Gastrocnemius medialis (tissue), 4 donors: ENCODE measurements around the gene KLHL29. TPM values are rescaled to one million over a fixed set of nuclear protein-coding genes. Genes with fewer than 3 reads are reported as not detected.

Source experiments
- ATAC-seq, 2 donors: fragments of 150-250 bp; one replicate each; pipeline ENCODE4 v1.9.1; 2016
- DNase-seq, 2 donors: peaks; one replicate each; pipeline ENCODE4 v3.0.0-alpha.2; 2019
- H3K27ac ChIP-seq, 4 donors: fragments of 200-600 bp; sonication (generic); 1 replicate in 1 of 4; 2 replicates in 3 of 4; pipeline ENCODE4 v1.5.1; 2016 to 2018; ENCODE audit warnings: mild to moderate bottlenecking in 2 of 4, moderate library complexity in 1 of 4
- H3K27me3 ChIP-seq, 3 donors: fragments of 200-600 bp; sonication (generic) in 2 of 3; 1 replicate in 1 of 3; 2 replicates in 2 of 3; pipeline versions ENCODE4 v1.5.1 to v1.6.0; 2016 to 2019; ENCODE audit warnings: mild to moderate bottlenecking in 1 of 3, moderate library complexity in 1 of 3
- H3K36me3 ChIP-seq, 2 donors: fragments of 200-600 bp; sonication (generic) in 1 of 2; one replicate each; pipeline ENCODE4 v1.5.1; 2017 to 2018
- H3K4me1 ChIP-seq, 2 donors: fragments of 200-600 bp; sonication (generic) in 1 of 2; one replicate each; pipeline ENCODE4 v1.5.1; 2016 to 2017; ENCODE audit warnings: mild to moderate bottlenecking in 2 of 2
- H3K4me3 ChIP-seq, 4 donors: fragments of 200-600 bp; sonication (generic) in 3 of 4; 1 replicate in 1 of 4; 2 replicates in 3 of 4; pipeline ENCODE4 v1.5.1; 2016 to 2019; ENCODE audit warnings: mild to moderate bottlenecking in 2 of 4
- H3K9me3 ChIP-seq, 3 donors: fragments of 200-600 bp; sonication (generic) in 2 of 3; 1 replicate in 1 of 3; 2 replicates in 2 of 3; pipeline ENCODE4 v1.5.1; 2016 to 2019
- POLR2A ChIP-seq, 2 donors: fragments of 450-650 bp; IDR thresholded peaks; one replicate each; pipeline ENCODE4 v1.6.1; 2017; ENCODE audit warnings: antibody characterized with exemption in 2 of 2, mild to moderate bottlenecking in 2 of 2, moderate library complexity in 2 of 2
- in situ Hi-C, 4 donors: fragments of 200-750 bp; cut with MboI; loops; one replicate each; pipeline versions ENCODE4 v1.15.0 to v1.8.0; 2017; ENCODE audit warnings: low sequenced_read_pairs in 4 of 4
- intact Hi-C: fragments of 100-400 bp; cut with DNase I; formaldehyde crosslinking; loops from one replicate; pipeline ENCODE4 v1.15.1; 2023; ENCODE audit warnings: low total_unique reads
- total RNA-seq, 4 donors: library from RNA; depleted of rRNA; stranded (reverse); fragments of >200 nt; gene quantifications; one replicate each; pipeline versions ENCODE4 v1.1.0 to v1.2.3, GENCODE V29; 2016
- TF ChIP-seq, protein P1 (sequence below), 5 experiments: fragments of 450-650 bp in 3 of 5; fragments of 200-600 bp in 2 of 5; sonication (generic) in 2 of 5; IDR thresholded peaks in 4 of 5; conservative IDR thresholded peaks in 1 of 5; 1 replicate in 4 of 5; 2 replicates in 1 of 5; pipeline ENCODE4 v1.5.1; 2016 to 2019; ENCODE audit warnings: antibody characterized with exemption in 5 of 5, mild to moderate bottlenecking in 3 of 5, moderate library complexity in 3 of 5

KLHL29 gene
- total RNA-seq, 4 donors from 2014 or later = 4.3 to 24.9 (median 8.7) TPM

DNA sequence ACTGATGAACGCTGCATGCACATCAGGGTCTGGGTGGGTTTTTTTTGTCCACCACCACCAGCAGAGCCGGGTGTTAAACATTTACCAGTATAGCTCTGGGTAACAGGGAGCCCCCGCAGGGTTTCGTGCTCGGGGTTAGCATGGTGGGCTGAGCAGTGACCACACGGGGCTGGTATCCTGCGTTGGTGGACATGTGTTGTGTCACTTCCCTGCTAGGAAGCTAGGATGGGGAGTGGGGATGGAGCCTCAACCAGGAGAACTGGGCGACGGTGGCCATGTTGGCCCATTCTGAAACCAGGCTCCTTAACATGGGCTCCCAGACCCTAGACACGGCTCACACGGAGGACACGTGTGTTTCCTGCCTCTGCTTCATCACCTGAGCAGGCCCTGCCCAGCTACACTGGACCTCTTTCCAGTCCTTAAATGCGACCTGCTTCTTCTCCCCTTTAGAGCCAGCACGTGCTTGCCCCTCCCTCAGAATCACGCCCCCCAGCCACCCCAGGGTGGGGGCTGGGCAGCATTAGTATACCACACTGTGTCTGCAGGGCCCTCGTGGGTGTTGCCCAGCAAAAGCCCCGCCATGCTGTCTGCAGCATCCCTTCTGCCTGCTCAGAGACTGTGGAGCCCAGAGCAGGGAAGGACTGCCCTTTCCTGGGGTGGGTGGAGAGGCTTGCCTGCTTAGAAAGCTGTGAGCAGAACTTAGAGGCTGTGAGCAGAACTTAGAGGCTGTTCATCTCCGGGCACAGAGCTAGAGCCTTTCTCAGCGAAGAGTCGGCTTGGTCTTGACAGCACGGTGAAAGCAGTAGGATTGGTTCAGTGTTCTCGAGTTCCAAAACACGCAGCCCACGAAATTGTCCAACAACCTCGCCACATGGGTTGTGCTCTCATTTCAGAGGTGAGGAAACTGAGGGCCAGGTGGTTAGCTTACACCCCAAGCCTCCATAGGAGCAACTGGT, 142.1 kb downstream of the KLHL29 start:
- no peaks in the 10 kb centered on the region for H3K27me3 ChIP-seq
- TF ChIP-seq POLR2A (IDR thresholded peaks at IDR 0.05) = no peak
- TF ChIP-seq, protein P1, sequence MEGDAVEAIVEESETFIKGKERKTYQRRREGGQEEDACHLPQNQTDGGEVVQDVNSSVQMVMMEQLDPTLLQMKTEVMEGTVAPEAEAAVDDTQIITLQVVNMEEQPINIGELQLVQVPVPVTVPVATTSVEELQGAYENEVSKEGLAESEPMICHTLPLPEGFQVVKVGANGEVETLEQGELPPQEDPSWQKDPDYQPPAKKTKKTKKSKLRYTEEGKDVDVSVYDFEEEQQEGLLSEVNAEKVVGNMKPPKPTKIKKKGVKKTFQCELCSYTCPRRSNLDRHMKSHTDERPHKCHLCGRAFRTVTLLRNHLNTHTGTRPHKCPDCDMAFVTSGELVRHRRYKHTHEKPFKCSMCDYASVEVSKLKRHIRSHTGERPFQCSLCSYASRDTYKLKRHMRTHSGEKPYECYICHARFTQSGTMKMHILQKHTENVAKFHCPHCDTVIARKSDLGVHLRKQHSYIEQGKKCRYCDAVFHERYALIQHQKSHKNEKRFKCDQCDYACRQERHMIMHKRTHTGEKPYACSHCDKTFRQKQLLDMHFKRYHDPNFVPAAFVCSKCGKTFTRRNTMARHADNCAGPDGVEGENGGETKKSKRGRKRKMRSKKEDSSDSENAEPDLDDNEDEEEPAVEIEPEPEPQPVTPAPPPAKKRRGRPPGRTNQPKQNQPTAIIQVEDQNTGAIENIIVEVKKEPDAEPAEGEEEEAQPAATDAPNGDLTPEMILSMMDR (IDR thresholded peaks at IDR 0.05 in 4 of 5, conservative IDR thresholded peaks at IDR 0.05 in 1 of 5) = no peak
- no peaks in the 10 kb centered on the region for H3K36me3 ChIP-seq
- intact Hi-C loops = no loop called here
- no peaks in the 10 kb centered on the region for H3K9me3 ChIP-seq
- H3K4me3 ChIP-seq = no peak overlapping the region
- no peak for ATAC-seq
- no peak for DNase-seq
- H3K4me1 ChIP-seq = peaks cover 37 to 41% of the 10 kb centered on the region in 2 donors
- in situ Hi-C loops = no loop called here
- peak overlapping the region in 1 of 4 donors; percentile 10 for H3K27ac ChIP-seq

DNA sequence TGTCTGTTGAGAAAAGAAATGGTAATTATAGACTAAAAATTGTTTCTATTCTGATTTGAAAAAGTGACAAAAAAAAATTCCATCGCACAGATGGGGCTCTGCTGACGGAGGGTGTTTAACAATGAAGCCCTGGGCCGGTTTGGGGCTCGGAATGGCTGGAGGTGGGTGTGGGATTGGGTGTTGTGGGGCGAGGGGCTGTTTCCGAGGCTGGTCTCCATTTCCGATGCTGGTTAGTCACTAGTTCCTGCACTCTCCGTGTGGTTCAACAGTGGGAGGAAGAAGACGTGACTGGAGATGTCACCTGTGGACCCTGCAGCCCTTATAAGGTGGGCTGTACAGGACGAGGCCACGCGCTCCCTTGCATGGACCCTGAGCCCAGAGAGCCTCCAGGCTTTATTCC, 143.2 kb downstream of the KLHL29 start:
- DNase-seq (no peak), ATAC-seq (no peak)
- H3K9me3 ChIP-seq = no peaks in the 10 kb centered on the region
- intact Hi-C loops = no loop called here
- in situ Hi-C loops = no loop called here
- TF ChIP-seq, protein P1 (IDR thresholded peaks at IDR 0.05 in 4 of 5, conservative IDR thresholded peaks at IDR 0.05 in 1 of 5) = no peak
- no peak for TF ChIP-seq POLR2A (IDR thresholded peaks at IDR 0.05)
- peaks cover 27 to 37% of the 10 kb centered on the region in 2 donors for H3K4me1 ChIP-seq
- no peaks in the 10 kb centered on the region for H3K36me3 ChIP-seq
- no peak overlapping the region for H3K27ac ChIP-seq
- H3K27me3 ChIP-seq = no peaks in the 10 kb centered on the region
- H3K4me3 ChIP-seq = no peak overlapping the region

DNA sequence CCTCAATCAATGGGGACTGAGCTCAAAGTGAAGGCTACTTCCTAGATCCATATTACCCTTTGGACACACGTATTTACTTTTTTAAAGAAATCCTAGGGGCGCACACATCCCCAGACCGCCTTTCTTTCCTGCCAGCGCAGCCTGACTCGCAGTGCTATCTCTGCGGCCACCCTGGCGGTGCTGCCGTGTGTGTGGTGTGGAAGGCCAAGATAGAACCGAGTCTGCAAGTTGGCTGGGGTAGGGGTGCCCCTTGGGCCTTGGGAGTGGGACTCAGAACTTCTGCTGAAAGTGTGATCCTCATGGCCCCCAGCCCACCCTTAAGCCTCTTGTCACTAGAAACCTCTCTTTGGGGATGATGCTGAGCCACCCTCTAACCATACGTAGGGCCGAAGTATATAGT, 143.7 kb downstream of the KLHL29 start:
- no peak for TF ChIP-seq POLR2A (IDR thresholded peaks at IDR 0.05)
- TF ChIP-seq, protein P1 (IDR thresholded peaks at IDR 0.05 in 4 of 5, conservative IDR thresholded peaks at IDR 0.05 in 1 of 5) = no peak
- Histone ChIP-seq H3K36me3 (no peaks in the 10 kb centered on the region), H3K9me3 (no peaks in the 10 kb centered on the region), H3K27me3 (no peaks in the 10 kb centered on the region), H3K4me3 (no peak overlapping the region), H3K4me1 (peaks cover 22 to 32% of the 10 kb centered on the region in 2 donors), H3K27ac (no peak overlapping the region)
- in situ Hi-C loops (no loop called here), intact Hi-C loops (no loop called here)
- ATAC-seq (no peak), DNase-seq (no peak)

DNA sequence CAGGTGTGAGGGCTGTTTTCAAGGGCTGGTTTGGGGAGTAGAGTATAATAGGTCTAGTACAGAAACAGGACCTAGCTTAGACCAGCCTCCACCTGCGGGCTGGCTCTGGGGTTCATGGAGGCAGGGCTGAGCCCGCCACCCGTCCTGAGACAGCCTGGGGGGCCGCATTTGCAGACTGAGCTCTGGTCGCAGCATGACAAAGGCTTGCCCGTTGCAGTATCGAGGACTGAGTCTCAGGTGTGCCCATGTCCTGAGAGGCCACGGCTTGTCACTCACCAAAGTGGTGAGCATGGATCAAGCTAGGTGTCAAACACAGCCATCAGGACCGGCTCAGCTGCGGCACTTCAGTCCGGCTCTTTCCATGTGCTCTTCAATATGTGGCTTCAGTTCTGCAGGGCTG, 144.7 kb downstream of the KLHL29 start:
- intact Hi-C loops (no loop called here), in situ Hi-C loops (no loop called here)
- Histone ChIP-seq H3K27ac (no peak overlapping the region), H3K4me1 (peaks cover 14 to 22% of the 10 kb centered on the region in 2 donors), H3K4me3 (no peak overlapping the region), H3K27me3 (no peaks in the 10 kb centered on the region), H3K9me3 (no peaks in the 10 kb centered on the region), H3K36me3 (no peaks in the 10 kb centered on the region)
- no peak for ATAC-seq
- DNase-seq = no peak
- TF ChIP-seq, protein P1 (IDR thresholded peaks at IDR 0.05 in 4 of 5, conservative IDR thresholded peaks at IDR 0.05 in 1 of 5) = no peak
- no peak for TF ChIP-seq POLR2A (IDR thresholded peaks at IDR 0.05)
